Activated CD4-positive, alpha-beta T cell treated with anti-CD3 and anti-CD28 coated beads, Interleukin-2, amount 10 ng/mL, durations not matched to agents 24 days and 14 days (primary cell): ENCODE data around the gene SAA4. TPM values are rescaled to one million over a fixed set of nuclear protein-coding genes. Genes with fewer than 3 reads are reported as not detected.
"Not testable (repeated sequence)": the region's sequence is repeated elsewhere in the genome, so short reads cannot be mapped to it uniquely, and the experiment has no call there.

Source experiments
- DNase-seq: peaks from one replicate; pipeline ENCODE4 v3.0.0; 2022
- H3K27ac Mint-ChIP-seq: one replicate; pipeline ENCODE4 v1.8.0; 2022; ENCODE audit warnings: mild to moderate bottlenecking, mixed read lengths
- H3K27me3 Mint-ChIP-seq: one replicate; pipeline ENCODE4 v1.8.0; 2022; ENCODE audit warnings: mixed read lengths
- H3K36me3 Mint-ChIP-seq: one replicate; pipeline ENCODE4 v1.8.0; 2022; ENCODE audit warnings: low read depth, mild to moderate bottlenecking, mixed read lengths
- H3K4me1 Mint-ChIP-seq: one replicate; pipeline ENCODE4 v1.8.0; 2021; ENCODE audit warnings: mixed read lengths
- H3K4me3 Mint-ChIP-seq: one replicate; pipeline ENCODE4 v1.8.0; 2022; ENCODE audit warnings: mild to moderate bottlenecking, moderate library complexity, mixed read lengths
- H3K9me3 Mint-ChIP-seq: one replicate; pipeline ENCODE4 v1.8.0; 2021; ENCODE audit warnings: mixed read lengths
- intact Hi-C: fragments of 100-400 bp; cut with micrococcal nuclease; formaldehyde crosslinking; loops from one replicate; pipeline ENCODE4 v1.15.1; 2023
- total RNA-seq: library from RNA; stranded (reverse); gene quantifications from 2 replicates; pipeline ENCODE4 v1.2.3, GENCODE V29; 2022

SAA4 gene
- total RNA-seq, 1 donor from 2014 or later: not detected

- no peak overlapping the region for H3K27ac Mint-ChIP-seq
- H3K36me3 Mint-ChIP-seq: no peaks in the 10 kb centered on the region
- H3K27me3 Mint-ChIP-seq: peaks cover 31% of the 10 kb centered on the region
- intact Hi-C loops: no loop called here
- H3K4me3 Mint-ChIP-seq: no peak overlapping the region
- no peak for DNase-seq
- H3K4me1 Mint-ChIP-seq: no peaks in the 10 kb centered on the region
- no peaks in the 10 kb centered on the region for H3K9me3 Mint-ChIP-seq
Observed at GRCh38 chr11:18196532-18196931, 40.1 kb downstream of the SAA4 start.

- no peaks in the 10 kb centered on the region for H3K9me3 Mint-ChIP-seq
- no peak for DNase-seq
- no peak overlapping the region for H3K4me3 Mint-ChIP-seq
- no peaks in the 10 kb centered on the region for H3K36me3 Mint-ChIP-seq
- no peak overlapping the region for H3K27ac Mint-ChIP-seq
- no peaks in the 10 kb centered on the region for H3K4me1 Mint-ChIP-seq
- H3K27me3 Mint-ChIP-seq: peaks cover 19% of the 10 kb centered on the region
- intact Hi-C loops: no loop called here
Observed at GRCh38 chr11:18193010-18193409, 43.6 kb downstream of the SAA4 start.

- Mint-ChIP-seq H3K27ac (no peak overlapping the region), H3K36me3 (no peaks in the 10 kb centered on the region), H3K4me1 (no peaks in the 10 kb centered on the region), H3K4me3 (no peak overlapping the region), H3K27me3 (peaks cover 20% of the 10 kb centered on the region), H3K9me3 (no peaks in the 10 kb centered on the region)
- DNase-seq: no peak
- intact Hi-C loops: no loop called here
Observed at GRCh38 chr11:18191376-18191775, 45.2 kb downstream of the SAA4 start.

- H3K36me3 Mint-ChIP-seq, H3K9me3 Mint-ChIP-seq, H3K27ac Mint-ChIP-seq, intact Hi-C loops, DNase-seq, H3K4me3 Mint-ChIP-seq, H3K4me1 Mint-ChIP-seq: not testable (repeated sequence)
- H3K27me3 Mint-ChIP-seq: peaks cover 17% of the 10 kb centered on the region
Observed at GRCh38 chr11:18189476-18190245, 46.9 kb downstream of the SAA4 start.

- no peak overlapping the region for H3K27ac Mint-ChIP-seq
- H3K4me1 Mint-ChIP-seq: no peaks in the 10 kb centered on the region
- H3K27me3 Mint-ChIP-seq: peaks cover 16% of the 10 kb centered on the region
- H3K36me3 Mint-ChIP-seq: no peaks in the 10 kb centered on the region
- no peak for DNase-seq
- intact Hi-C loops: no loop called here
- no peaks in the 10 kb centered on the region for H3K9me3 Mint-ChIP-seq
- no peak overlapping the region for H3K4me3 Mint-ChIP-seq
Observed at GRCh38 chr11:18188796-18189195, 47.8 kb downstream of the SAA4 start.

Other genes with a start within 250 kb of the SAA4 start
- gene SERGEF, start 223.8 kb downstream of the SAA4 start, total RNA-seq: 26.2 and 35.8 TPM in 2 replicates
- gene TPH1, start 190.5 kb downstream of the SAA4 start, total RNA-seq: 0.36 and 0.56 TPM in 2 replicates
- 40.1 and 43.5 TPM in 2 replicates for gene SAAL1, start 130.7 kb downstream of the SAA4 start, total RNA-seq
- gene MRGPRX3, start 104.2 kb downstream of the SAA4 start, total RNA-seq: not detected in 2 replicates
- not detected in 2 replicates for gene MRGPRX4, start 64.0 kb downstream of the SAA4 start, total RNA-seq
- gene SAA2, start 11.9 kb upstream of the SAA4 start, total RNA-seq: not detected in 2 replicates
- not detected in 2 replicates for gene SAA1, start 29.5 kb upstream of the SAA4 start, total RNA-seq
- gene HPS5, start 85.3 kb upstream of the SAA4 start, total RNA-seq: 20.5 and 24.5 TPM in 2 replicates
- gene GTF2H1, start 85.8 kb upstream of the SAA4 start, total RNA-seq: 54.6 and 55.7 TPM in 2 replicates
- 1,753 and 1,772 TPM in 2 replicates for gene LDHA, start 157.8 kb upstream of the SAA4 start, total RNA-seq
- 0.64 TPM in 1 of 2 replicates, not detected in the other for gene LDHC, start 175.5 kb upstream of the SAA4 start, total RNA-seq
- gene LDHAL6A, start 219.1 kb upstream of the SAA4 start, total RNA-seq: not detected in 2 replicates